PC-3 (cell line): Measurements from ENCODE around the gene STAT4. TPM values are rescaled to one million over a fixed set of nuclear protein-coding genes. Genes with fewer than 3 reads are reported as not detected.

Experiments
- ATAC-seq: fragments of 200-7000 bp; cut with Tn5 transposase; 2 replicates; pipeline ENCODE4 v1.9.1; 2020; ENCODE audit warnings: mild to moderate bottlenecking, moderate library complexity
- BruUV-seq: library from RNA; stranded (reverse); fragments of 400-500 nt; replicated peaks from 2 replicates; lab custom pipeline; 2021; lab: Mats Ljungman, UMichigan
- CTCF ChIA-PET: fragments of 300-600 bp; sonication (Branson Sonifier 250); formaldehyde crosslinking; loops from one replicate; lab custom pipeline; 2022; ENCODE audit warnings: antibody characterized with exemption; lab: Charles Lee
- POLR2A ChIA-PET: fragments of 300-600 bp; sonication (Branson Sonifier 250); formaldehyde crosslinking; loops from one replicate; lab custom pipeline; 2022; ENCODE audit warnings: antibody characterized with exemption; ENCODE audit not compliant: unreplicated experiment; lab: Charles Lee
- DNase-seq: peaks from one replicate; pipeline ENCODE4 v3.0.0-alpha.2; 2015
- H2AFZ ChIP-seq: fragments of 300-600 bp; sonication (generic); 2 replicates; pipeline ENCODE4 v1.6.0; 2016; ENCODE audit warnings: antibody characterized with exemption, low read length
- H3F3A ChIP-seq: fragments of 300-600 bp; sonication (generic); one replicate; pipeline ENCODE4 v1.6.0; 2017; ENCODE audit warnings: antibody characterized with exemption, low read length, control low read depth, mild to moderate bottlenecking; ENCODE audit not compliant: unreplicated experiment
- H3K27ac ChIP-seq: fragments of 300-600 bp; sonication (generic); 2 replicates; pipeline ENCODE4 v1.5.1; 2016; ENCODE audit warnings: mild to moderate bottlenecking, low read length
- H3K27me3 ChIP-seq: fragments of 300-600 bp; sonication (generic); 2 replicates; pipeline ENCODE4 v1.6.1; 2016; ENCODE audit warnings: low read length, mixed read lengths
- H3K36me3 ChIP-seq: fragments of 300-600 bp; sonication (generic); 2 replicates; pipeline ENCODE4 v1.6.1; 2016; ENCODE audit warnings: low read depth, mixed run types, low read length, mixed read lengths
- H3K4me1 ChIP-seq: fragments of 300-600 bp; sonication (generic); 2 replicates; pipeline ENCODE4 v1.5.1; 2016; ENCODE audit warnings: low read length; ENCODE audit not compliant: insufficient read depth
- H3K4me2 ChIP-seq: fragments of 300-600 bp; sonication (generic); 2 replicates; pipeline ENCODE4 v1.6.0; 2016; ENCODE audit warnings: low read length
- H3K4me3 ChIP-seq: fragments of 300-600 bp; sonication (generic); 2 replicates; pipeline ENCODE4 v1.5.1; 2016; ENCODE audit warnings: mild to moderate bottlenecking, low read length, mixed read lengths
- H3K79me2 ChIP-seq: fragments of 300-600 bp; sonication (generic); 2 replicates; pipeline ENCODE4 v1.6.1; 2017; ENCODE audit warnings: low read length, mixed read lengths
- H3K9ac ChIP-seq: fragments of 300-600 bp; sonication (generic); 2 replicates; pipeline ENCODE4 v1.6.0; 2016; ENCODE audit warnings: mild to moderate bottlenecking, low read length
- H3K9me2 ChIP-seq: fragments of 300-600 bp; sonication (generic); replicated peaks from 2 replicates; pipeline ENCODE4 v1.6.1; 2016; ENCODE audit warnings: mixed run types, low read length, mixed read lengths
- H3K9me3 ChIP-seq: fragments of 300-600 bp; sonication (generic); 2 replicates; pipeline ENCODE4 v1.6.1; 2016; ENCODE audit warnings: low read length, mixed read lengths
- H4K20me1 ChIP-seq: fragments of 300-600 bp; sonication (generic); 2 replicates; pipeline ENCODE4 v1.6.1; 2016; ENCODE audit warnings: low read length, mixed read lengths
- EZH2 ChIP-seq: fragments of 300-600 bp; sonication (generic); IDR thresholded peaks from one replicate; pipeline ENCODE4 v1.6.1; 2017; ENCODE audit warnings: antibody characterized with exemption, mild to moderate bottlenecking, low read length; ENCODE audit not compliant: unreplicated experiment
- EZH2phosphoT487 ChIP-seq: fragments of 300-600 bp; sonication (generic); IDR thresholded peaks from 2 replicates; pipeline ENCODE4 v1.6.1; 2018; ENCODE audit warnings: mild to moderate bottlenecking, antibody characterized with exemption, low read length, borderline replicate concordance
- intact Hi-C: fragments of 100-400 bp; cut with micrococcal nuclease; formaldehyde crosslinking; loops from 2 replicates; pipeline ENCODE4 v1.9.0; 2023
- total RNA-seq: library from RNA; depleted of rRNA; stranded (reverse); fragments of >200 nt; gene quantifications from 2 replicates; pipeline ENCODE4 v1.2.3, GENCODE V29; 2014
- TF ChIP-seq, protein P1 (sequence below): fragments of 300-600 bp; sonication (generic); conservative IDR thresholded peaks from 2 replicates; pipeline ENCODE4 v1.5.1; 2017; ENCODE audit warnings: antibody characterized with exemption, low read depth, mild to moderate bottlenecking, low read length

STAT4 gene
- total RNA-seq, 1 experiment from 2014 or later = 1.6 TPM

DNA sequence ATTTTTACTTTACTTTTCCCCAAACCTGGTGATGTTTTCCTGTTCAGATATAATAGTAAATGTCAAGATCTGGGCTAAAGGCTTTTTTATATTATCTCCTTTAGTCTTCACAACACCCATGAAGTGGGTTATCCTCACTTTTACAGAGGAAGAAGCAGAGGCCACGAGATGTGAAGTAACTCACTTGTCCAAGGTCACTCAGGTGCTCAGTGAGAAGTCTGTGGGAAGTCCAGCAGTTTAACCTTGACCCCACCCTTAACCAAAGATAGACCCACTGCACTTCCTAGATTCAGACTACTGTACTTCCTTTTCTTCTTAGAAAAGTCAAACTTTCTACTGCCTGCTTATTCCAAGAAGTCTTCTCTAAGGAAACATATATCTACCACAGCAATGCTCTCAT lies 80.5 kb downstream of the STAT4 start:
- POLR2A ChIA-PET = no interaction called here
- Histone ChIP-seq H3K9me2 (no peaks in the 10 kb centered on the region), H3K4me2 (no peak overlapping the region), H4K20me1 (no peaks in the 10 kb centered on the region), H3K27me3 (no peaks in the 10 kb centered on the region), H3K4me3 (no peak overlapping the region), H2AFZ (no peak overlapping the region), H3F3A (no peaks in the 10 kb centered on the region), H3K4me1 (no peaks in the 10 kb centered on the region), H3K36me3 (no peaks in the 10 kb centered on the region), H3K79me2 (no peaks in the 10 kb centered on the region), H3K9me3 (no peaks in the 10 kb centered on the region), H3K9ac (no peak overlapping the region), H3K27ac (no peak overlapping the region)
- ATAC-seq = no peak
- CTCF ChIA-PET = no interaction called here
- no TSS peak for BruUV-seq
- DNase-seq = no peak
- TF ChIP-seq EZH2 (no peak), EZH2phosphoT487 (no peak)
- TF ChIP-seq, protein P1, sequence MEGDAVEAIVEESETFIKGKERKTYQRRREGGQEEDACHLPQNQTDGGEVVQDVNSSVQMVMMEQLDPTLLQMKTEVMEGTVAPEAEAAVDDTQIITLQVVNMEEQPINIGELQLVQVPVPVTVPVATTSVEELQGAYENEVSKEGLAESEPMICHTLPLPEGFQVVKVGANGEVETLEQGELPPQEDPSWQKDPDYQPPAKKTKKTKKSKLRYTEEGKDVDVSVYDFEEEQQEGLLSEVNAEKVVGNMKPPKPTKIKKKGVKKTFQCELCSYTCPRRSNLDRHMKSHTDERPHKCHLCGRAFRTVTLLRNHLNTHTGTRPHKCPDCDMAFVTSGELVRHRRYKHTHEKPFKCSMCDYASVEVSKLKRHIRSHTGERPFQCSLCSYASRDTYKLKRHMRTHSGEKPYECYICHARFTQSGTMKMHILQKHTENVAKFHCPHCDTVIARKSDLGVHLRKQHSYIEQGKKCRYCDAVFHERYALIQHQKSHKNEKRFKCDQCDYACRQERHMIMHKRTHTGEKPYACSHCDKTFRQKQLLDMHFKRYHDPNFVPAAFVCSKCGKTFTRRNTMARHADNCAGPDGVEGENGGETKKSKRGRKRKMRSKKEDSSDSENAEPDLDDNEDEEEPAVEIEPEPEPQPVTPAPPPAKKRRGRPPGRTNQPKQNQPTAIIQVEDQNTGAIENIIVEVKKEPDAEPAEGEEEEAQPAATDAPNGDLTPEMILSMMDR = no peak
- intact Hi-C loops = no loop called here

DNA sequence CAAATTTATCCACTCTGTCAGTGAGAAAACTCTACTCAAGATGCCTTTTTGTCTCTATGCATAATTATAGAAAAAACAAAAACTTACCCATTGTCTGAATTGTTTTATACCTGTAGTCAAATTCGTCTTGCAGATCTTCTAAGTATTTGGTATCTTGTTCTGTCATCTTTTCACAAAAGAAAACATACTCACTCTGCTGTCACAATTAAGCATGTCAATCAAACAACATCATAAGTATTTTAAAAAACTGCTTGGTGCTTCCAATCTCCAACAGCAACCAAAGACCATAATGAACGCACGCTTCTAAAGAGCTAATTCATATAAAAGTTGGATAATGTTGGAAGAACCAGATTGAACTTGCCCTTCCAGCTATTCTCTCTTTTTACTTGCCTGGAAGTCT lies 81.2 kb downstream of the STAT4 start:
- POLR2A ChIA-PET = no interaction called here
- Histone ChIP-seq H3K36me3 (no peaks in the 10 kb centered on the region), H3K4me3 (no peak overlapping the region), H3K27ac (no peak overlapping the region), H3K9me2 (no peaks in the 10 kb centered on the region), H3K79me2 (no peaks in the 10 kb centered on the region), H2AFZ (no peak overlapping the region), H3K4me1 (no peaks in the 10 kb centered on the region), H3K27me3 (no peaks in the 10 kb centered on the region), H3K9me3 (no peaks in the 10 kb centered on the region), H3F3A (no peaks in the 10 kb centered on the region), H3K4me2 (no peak overlapping the region), H3K9ac (no peak overlapping the region), H4K20me1 (no peaks in the 10 kb centered on the region)
- BruUV-seq = no TSS peak
- no peak for ATAC-seq
- no peak for DNase-seq
- intact Hi-C loops = no loop called here
- CTCF ChIA-PET = no interaction called here
- TF ChIP-seq, protein P1 = no peak
- no peak for TF ChIP-seq EZH2
- no peak for TF ChIP-seq EZH2phosphoT487

- Histone ChIP-seq H3K9me3 (no peaks in the 10 kb centered on the region), H3K4me2 (no peak overlapping the region), H3K4me3 (no peak overlapping the region), H3K36me3 (no peaks in the 10 kb centered on the region), H4K20me1 (no peaks in the 10 kb centered on the region), H3K27me3 (no peaks in the 10 kb centered on the region), H2AFZ (no peak overlapping the region), H3F3A (no peaks in the 10 kb centered on the region), H3K9ac (no peak overlapping the region), H3K4me1 (no peaks in the 10 kb centered on the region), H3K27ac (no peak overlapping the region), H3K79me2 (no peaks in the 10 kb centered on the region), H3K9me2 (no peaks in the 10 kb centered on the region)
- DNase-seq = no peak
- CTCF ChIA-PET = no interaction called here
- no peak for TF ChIP-seq EZH2phosphoT487
- TF ChIP-seq, protein P1 = no peak
- TF ChIP-seq EZH2 = no peak
- intact Hi-C loops = no loop called here
- BruUV-seq = no TSS peak
- POLR2A ChIA-PET = no interaction called here
- ATAC-seq = no peak
These were observed 83.9 kb downstream of the STAT4 start for GRCh38 chr2:191066919-191067233.
